ENCODE measurements around the gene FDX1. TPM values are rescaled to one million over a fixed set of nuclear protein-coding genes. Genes with fewer than 3 reads are reported as not detected.

The FDX1 gene
- total RNA-seq, 1 donor from 2014 or later = 9.7 TPM

DNA sequence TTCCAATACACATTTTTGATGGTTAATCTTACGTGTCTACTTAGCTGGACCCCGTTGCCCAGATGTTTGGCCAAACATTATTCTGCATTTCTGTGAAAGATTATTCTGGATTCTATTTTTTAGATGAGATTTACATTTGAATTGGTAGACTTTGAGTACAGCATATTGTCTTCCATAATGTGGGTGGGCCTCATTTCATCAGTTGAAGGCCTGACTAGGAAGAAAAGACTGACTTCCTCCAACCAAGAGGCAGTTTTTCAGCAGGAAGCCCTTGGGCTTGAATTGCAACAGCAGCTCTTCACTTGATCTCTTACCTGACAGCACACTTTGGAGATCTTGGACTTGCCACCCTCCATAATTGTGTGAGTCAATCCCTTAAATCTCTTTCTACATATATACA lies 58.7 kb downstream of the FDX1 start:
- no peak overlapping the region for H3K27ac Mint-ChIP-seq
- no peaks in the 10 kb centered on the region for H3K36me3 Mint-ChIP-seq
- H3K9me3 Mint-ChIP-seq = no peaks in the 10 kb centered on the region
- no peak for TF ChIP-seq CTCF (IDR thresholded peaks at IDR 0.05; ENCODE audit: unreplicated experiment)
- H3K4me3 Mint-ChIP-seq = no peak overlapping the region
- peaks cover 16% of the 10 kb centered on the region for H3K4me1 Mint-ChIP-seq
- H3K27me3 Mint-ChIP-seq (ENCODE audit: low read depth) = no peaks in the 10 kb centered on the region
- DNase-seq (ENCODE audit: low spot score in 2 of 2, unreplicated experiment in 2 of 2) = no peak

DNA sequence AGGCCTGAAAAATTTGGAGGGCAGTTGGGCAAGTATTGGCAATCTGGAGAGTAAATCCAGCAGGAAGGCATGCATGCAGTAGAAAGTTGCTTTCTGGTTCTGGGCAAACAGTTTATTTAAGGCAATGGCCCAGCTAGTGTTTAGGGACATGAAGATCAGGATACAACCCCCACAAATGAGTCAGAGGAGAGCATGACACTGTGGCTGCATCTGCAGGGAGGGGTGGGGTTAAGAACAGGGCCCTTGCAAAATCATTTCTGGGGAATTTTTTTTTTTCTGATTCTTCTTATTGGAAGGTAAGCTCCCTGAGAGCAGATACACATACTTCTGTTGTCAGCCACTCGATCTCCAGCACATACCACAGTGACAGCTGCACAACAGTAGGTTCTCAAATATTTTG lies 61.1 kb downstream of the FDX1 start:
- H3K4me3 Mint-ChIP-seq = no peak overlapping the region
- no peak for DNase-seq (ENCODE audit: low spot score in 2 of 2, unreplicated experiment in 2 of 2)
- H3K9me3 Mint-ChIP-seq = peaks cover 6% of the 10 kb centered on the region
- no peak for TF ChIP-seq CTCF (IDR thresholded peaks at IDR 0.05; ENCODE audit: unreplicated experiment)
- H3K27ac Mint-ChIP-seq = no peak overlapping the region
- peaks cover 16% of the 10 kb centered on the region for H3K4me1 Mint-ChIP-seq
- H3K27me3 Mint-ChIP-seq (ENCODE audit: low read depth) = no peaks in the 10 kb centered on the region
- H3K36me3 Mint-ChIP-seq = no peaks in the 10 kb centered on the region

GRCh38 chr11:110491577-110492320 lies 62.0 kb downstream of the FDX1 start:
- no peak for TF ChIP-seq CTCF (IDR thresholded peaks at IDR 0.05; ENCODE audit: unreplicated experiment)
- Mint-ChIP-seq H3K4me1 (peaks cover 14% of the 10 kb centered on the region), H3K4me3 (no peak overlapping the region), H3K27ac (peak overlapping the region; percentile 81), H3K36me3 (no peaks in the 10 kb centered on the region), H3K9me3 (peaks cover 6% of the 10 kb centered on the region), H3K27me3 (ENCODE audit: low read depth) (no peaks in the 10 kb centered on the region)
- no peak for DNase-seq (ENCODE audit: low spot score in 2 of 2, unreplicated experiment in 2 of 2)

GRCh38 chr11:110492321-110492685 lies 62.6 kb downstream of the FDX1 start:
- no peak overlapping the region for H3K4me3 Mint-ChIP-seq
- peaks cover 14% of the 10 kb centered on the region for H3K4me1 Mint-ChIP-seq
- H3K9me3 Mint-ChIP-seq = peaks cover 6% of the 10 kb centered on the region
- no peaks in the 10 kb centered on the region for H3K36me3 Mint-ChIP-seq
- no peak for DNase-seq (ENCODE audit: low spot score in 2 of 2, unreplicated experiment in 2 of 2)
- H3K27me3 Mint-ChIP-seq (ENCODE audit: low read depth) = no peaks in the 10 kb centered on the region
- peak overlapping the region; percentile 81 for H3K27ac Mint-ChIP-seq
- TF ChIP-seq CTCF (IDR thresholded peaks at IDR 0.05; ENCODE audit: unreplicated experiment) = no peak

GRCh38 chr11:110493346-110493745 lies 63.6 kb downstream of the FDX1 start:
- TF ChIP-seq CTCF (IDR thresholded peaks at IDR 0.05; ENCODE audit: unreplicated experiment) = no peak
- Mint-ChIP-seq H3K27me3 (ENCODE audit: low read depth) (no peaks in the 10 kb centered on the region), H3K36me3 (no peaks in the 10 kb centered on the region), H3K9me3 (peaks cover 6% of the 10 kb centered on the region), H3K4me1 (peaks cover 14% of the 10 kb centered on the region), H3K4me3 (no peak overlapping the region), H3K27ac (no peak overlapping the region)
- DNase-seq (ENCODE audit: low spot score in 2 of 2, unreplicated experiment in 2 of 2) = no peak
